ENCODE measurements around the gene UVSSA. TPM values are rescaled to one million over a fixed set of nuclear protein-coding genes. Genes with fewer than 3 reads are reported as not detected.

Gene UVSSA
- total and polyA plus RNA-seq, 5 donors from 2014 or later = 2.1 to 42.9 (median 4.0) TPM

GRCh38 chr4:1404573-1405253, 57.7 kb downstream of the UVSSA start:
- DNase-seq = no peak
- no peaks in the 10 kb centered on the region for H3K36me3 ChIP-seq (ENCODE audit: control insufficient read depth, insufficient read depth, low read length)
- no peaks in the 10 kb centered on the region for H3K9me3 ChIP-seq (ENCODE audit: control insufficient read depth in 2 of 2, low read length in 2 of 2)
- Mint-ChIP-seq H3K36me3 (no peaks in the 10 kb centered on the region), H3K27ac (peak overlapping the region in 1 of 3 donors; percentile 63), H3K4me1 (peaks cover 0 to 16% (median 4%) of the 10 kb centered on the region in 4 donors), H3K27me3 (peaks cover 39% of the 10 kb centered on the region), H3K4me3 (peak overlapping the region in 2 of 4 donors; percentile 15 to 83), H3K9me3 (peaks cover 0 to 3% (median 0%) of the 10 kb centered on the region in 7 donors)
- ATAC-seq (ENCODE audit: low read depth in 2 of 2) = no peak
- H3K27me3 ChIP-seq (ENCODE audit: control insufficient read depth, insufficient read depth, low read length) = peaks cover 7% of the 10 kb centered on the region
- H3K4me1 ChIP-seq (ENCODE audit: control insufficient read depth, insufficient read depth, low read length, poor library complexity, severe bottlenecking) = peaks cover 6% of the 10 kb centered on the region
- no peak overlapping the region for H3K4me3 ChIP-seq (ENCODE audit: low read depth, low read length)
- H3K27ac ChIP-seq (ENCODE audit: insufficient read depth, low read length, poor library complexity, severe bottlenecking) = no peak overlapping the region

DNA sequence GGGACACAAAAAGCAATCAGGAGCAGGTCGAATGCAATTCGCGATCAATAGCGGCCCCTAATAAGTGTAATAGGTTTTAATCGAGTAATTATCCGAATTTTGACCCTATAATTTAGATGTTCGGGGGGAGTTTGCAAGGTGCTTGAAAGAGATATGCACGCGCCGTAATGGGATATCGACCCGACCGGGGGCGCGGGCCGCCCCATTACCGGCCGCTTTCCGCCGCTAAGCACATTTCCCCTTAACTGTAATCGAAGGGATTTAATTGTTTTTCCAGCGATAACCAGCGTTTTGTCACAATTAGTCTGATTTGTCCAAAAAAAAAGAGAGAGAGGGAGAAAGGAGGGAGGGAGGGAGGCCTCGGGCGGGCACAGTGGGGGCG, 58.2 kb downstream of the UVSSA start:
- H3K4me3 ChIP-seq (ENCODE audit: low read depth, low read length) = no peak overlapping the region
- no peaks in the 10 kb centered on the region for H3K36me3 ChIP-seq (ENCODE audit: control insufficient read depth, insufficient read depth, low read length)
- Mint-ChIP-seq H3K9me3 (peaks cover 0 to 3% (median 0%) of the 10 kb centered on the region in 7 donors), H3K36me3 (no peaks in the 10 kb centered on the region), H3K4me1 (peaks cover 0 to 16% (median 4%) of the 10 kb centered on the region in 4 donors), H3K4me3 (peak overlapping the region in 3 of 4 donors; percentile 15 to 83 (median 28)), H3K27me3 (peaks cover 43% of the 10 kb centered on the region), H3K27ac (peak overlapping the region in 1 of 3 donors; percentile 63)
- DNase-seq (no peak), ATAC-seq (ENCODE audit: low read depth in 2 of 2) (no peak)
- peaks cover 7% of the 10 kb centered on the region for H3K27me3 ChIP-seq (ENCODE audit: control insufficient read depth, insufficient read depth, low read length)
- no peak overlapping the region for H3K27ac ChIP-seq (ENCODE audit: insufficient read depth, low read length, poor library complexity, severe bottlenecking)
- no peaks in the 10 kb centered on the region for H3K9me3 ChIP-seq (ENCODE audit: control insufficient read depth in 2 of 2, low read length in 2 of 2)
- H3K4me1 ChIP-seq (ENCODE audit: control insufficient read depth, insufficient read depth, low read length, poor library complexity, severe bottlenecking) = peaks cover 6% of the 10 kb centered on the region

DNA sequence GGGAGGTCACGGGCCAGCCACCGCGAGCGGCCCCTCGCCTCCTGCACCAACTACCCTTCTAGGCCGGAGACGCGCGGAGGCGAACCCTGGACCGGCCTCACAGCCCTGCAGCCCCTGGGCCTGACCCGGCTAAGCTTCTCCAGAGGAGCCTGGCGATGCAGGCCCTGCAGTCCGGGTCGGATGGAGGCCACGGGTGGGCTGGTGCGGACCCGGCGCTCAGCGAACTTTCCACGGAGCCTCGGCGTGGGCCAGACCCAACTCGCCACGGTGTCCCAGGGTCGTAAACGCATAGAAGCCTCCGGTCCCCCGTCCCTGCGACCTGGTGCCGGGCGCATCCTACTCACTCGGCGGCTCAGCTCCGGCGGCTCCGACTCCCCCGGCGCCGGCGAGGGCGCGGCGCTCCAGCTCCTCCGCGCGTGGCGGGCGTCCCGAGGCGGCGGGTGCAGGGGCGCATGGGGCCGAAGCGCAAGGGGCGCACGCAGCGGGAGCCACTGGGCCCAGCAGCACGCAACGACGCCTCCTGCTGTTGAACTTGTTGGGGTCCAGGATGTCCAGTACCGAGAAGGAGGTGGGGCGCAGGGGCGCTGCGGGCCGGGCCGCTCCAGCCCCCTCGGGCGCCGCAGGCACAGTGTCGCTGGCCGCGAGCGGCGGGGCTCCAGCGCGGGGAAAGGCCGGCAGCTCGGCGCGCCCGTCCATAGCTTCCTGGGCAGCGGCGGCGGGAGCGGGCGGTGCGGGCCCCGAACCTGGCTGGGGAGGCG, 58.8 kb downstream of the UVSSA start:
- Mint-ChIP-seq H3K4me3 (peak overlapping the region in 1 of 4 donors; percentile 83), H3K27ac (no peak overlapping the region), H3K4me1 (peaks cover 0 to 16% (median 4%) of the 10 kb centered on the region in 4 donors), H3K27me3 (peaks cover 47% of the 10 kb centered on the region), H3K9me3 (peaks cover 0 to 3% (median 0%) of the 10 kb centered on the region in 7 donors), H3K36me3 (no peaks in the 10 kb centered on the region)
- no peak overlapping the region for H3K27ac ChIP-seq (ENCODE audit: insufficient read depth, low read length, poor library complexity, severe bottlenecking)
- ATAC-seq (ENCODE audit: low read depth in 2 of 2) = no peak
- no peaks in the 10 kb centered on the region for H3K9me3 ChIP-seq (ENCODE audit: control insufficient read depth in 2 of 2, low read length in 2 of 2)
- no peaks in the 10 kb centered on the region for H3K36me3 ChIP-seq (ENCODE audit: control insufficient read depth, insufficient read depth, low read length)
- H3K4me3 ChIP-seq (ENCODE audit: low read depth, low read length) = no peak overlapping the region
- peaks cover 7% of the 10 kb centered on the region for H3K27me3 ChIP-seq (ENCODE audit: control insufficient read depth, insufficient read depth, low read length)
- no peak for DNase-seq
- peaks cover 6% of the 10 kb centered on the region for H3K4me1 ChIP-seq (ENCODE audit: control insufficient read depth, insufficient read depth, low read length, poor library complexity, severe bottlenecking)

- Histone ChIP-seq H3K36me3 (ENCODE audit: control insufficient read depth, insufficient read depth, low read length) (no peaks in the 10 kb centered on the region), H3K27me3 (ENCODE audit: control insufficient read depth, insufficient read depth, low read length) (peaks cover 7% of the 10 kb centered on the region), H3K27ac (ENCODE audit: insufficient read depth, low read length, poor library complexity, severe bottlenecking) (no peak within 1 kb of the TSS), H3K9me3 (ENCODE audit: control insufficient read depth in 2 of 2, low read length in 2 of 2) (no peaks in the 10 kb centered on the region), H3K4me3 (ENCODE audit: low read depth, low read length) (no peak within 1 kb of the TSS), H3K4me1 (ENCODE audit: control insufficient read depth, insufficient read depth, low read length, poor library complexity, severe bottlenecking) (peaks cover 6% of the 10 kb centered on the region)
- H3K27ac Mint-ChIP-seq = peak within 1 kb of the TSS in 1 of 3 donors; percentile 63
- peaks cover 53% of the 10 kb centered on the region for H3K27me3 Mint-ChIP-seq
- DNase-seq = no peak
- peak within 1 kb of the TSS in 3 of 4 donors; percentile 15 to 83 (median 59) for H3K4me3 Mint-ChIP-seq
- H3K9me3 Mint-ChIP-seq = peaks cover 0 to 6% (median 0%) of the 10 kb centered on the region in 7 donors
- peaks cover 0 to 16% (median 4%) of the 10 kb centered on the region in 4 donors for H3K4me1 Mint-ChIP-seq
- ATAC-seq (ENCODE audit: low read depth in 2 of 2) = no peak
- no peaks in the 10 kb centered on the region for H3K36me3 Mint-ChIP-seq
Observed at GRCh38 chr4:1406394-1406980, 59.5 kb downstream of the UVSSA start, which contains the start of gene NKX1-1. Gene NKX1-1 (minus strand): TSS chr4:1406442. CDS start chr4:1406442, 0 bp downstream.

- Histone ChIP-seq H3K9me3 (ENCODE audit: control insufficient read depth in 2 of 2, low read length in 2 of 2) (no peaks in the 10 kb centered on the region), H3K27me3 (ENCODE audit: control insufficient read depth, insufficient read depth, low read length) (peaks cover 7% of the 10 kb centered on the region), H3K27ac (ENCODE audit: insufficient read depth, low read length, poor library complexity, severe bottlenecking) (no peak overlapping the region), H3K4me3 (ENCODE audit: low read depth, low read length) (no peak overlapping the region), H3K4me1 (ENCODE audit: control insufficient read depth, insufficient read depth, low read length, poor library complexity, severe bottlenecking) (peaks cover 6% of the 10 kb centered on the region), H3K36me3 (ENCODE audit: control insufficient read depth, insufficient read depth, low read length) (no peaks in the 10 kb centered on the region)
- DNase-seq = no peak
- ATAC-seq (ENCODE audit: low read depth in 2 of 2) = no peak
- peak overlapping the region in 1 of 4 donors; percentile 59 for H3K4me3 Mint-ChIP-seq
- peaks cover 0 to 16% (median 4%) of the 10 kb centered on the region in 4 donors for H3K4me1 Mint-ChIP-seq
- H3K36me3 Mint-ChIP-seq = no peaks in the 10 kb centered on the region
- peaks cover 0 to 4% (median 0%) of the 10 kb centered on the region in 7 donors for H3K9me3 Mint-ChIP-seq
- no peak overlapping the region for H3K27ac Mint-ChIP-seq
- H3K27me3 Mint-ChIP-seq = peaks cover 52% of the 10 kb centered on the region
Observed at GRCh38 chr4:1406981-1407656, 60.1 kb downstream of the UVSSA start.

DNA sequence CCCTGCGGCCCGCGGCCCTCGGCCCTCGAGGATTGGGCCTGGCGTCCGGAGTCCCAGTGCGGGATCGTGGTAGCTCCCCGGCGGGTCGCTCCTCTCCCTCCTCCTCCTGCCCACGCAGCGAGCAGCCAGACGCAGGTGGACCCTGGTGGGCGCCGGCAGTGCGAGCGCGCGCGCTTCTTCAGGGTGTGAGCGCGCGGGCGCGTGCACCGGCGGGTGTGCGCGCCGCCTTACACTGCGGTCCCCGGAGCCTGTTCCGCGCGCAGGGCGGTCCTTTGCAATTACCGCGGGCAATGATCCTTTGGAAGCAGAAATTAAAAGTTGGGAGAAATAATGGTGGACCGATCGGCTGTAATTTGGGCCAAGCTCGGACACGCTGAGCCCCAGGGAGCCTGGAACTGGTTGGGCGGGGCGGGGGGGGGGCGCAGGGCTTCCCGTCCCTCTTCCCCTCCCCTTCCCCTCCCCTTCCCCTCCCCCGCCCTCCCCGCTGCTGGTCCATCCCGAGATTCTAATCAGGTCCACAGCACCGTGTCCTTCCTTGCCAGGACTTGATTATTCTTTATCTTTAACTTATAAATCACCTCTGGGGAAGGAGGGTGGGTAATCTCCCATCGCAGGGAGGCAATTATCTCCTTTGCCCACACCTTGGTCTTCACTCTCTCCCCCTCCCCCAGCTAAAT, 60.8 kb downstream of the UVSSA start:
- DNase-seq (no peak), ATAC-seq (ENCODE audit: low read depth in 2 of 2) (no peak)
- no peak overlapping the region for H3K4me3 ChIP-seq (ENCODE audit: low read depth, low read length)
- H3K36me3 ChIP-seq (ENCODE audit: control insufficient read depth, insufficient read depth, low read length) = no peaks in the 10 kb centered on the region
- Mint-ChIP-seq H3K4me3 (no peak overlapping the region), H3K36me3 (no peaks in the 10 kb centered on the region), H3K4me1 (peaks cover 0 to 16% (median 4%) of the 10 kb centered on the region in 4 donors), H3K27ac (no peak overlapping the region), H3K9me3 (peaks cover 0 to 4% (median 0%) of the 10 kb centered on the region in 7 donors), H3K27me3 (peaks cover 55% of the 10 kb centered on the region)
- H3K27me3 ChIP-seq (ENCODE audit: control insufficient read depth, insufficient read depth, low read length) = peaks cover 7% of the 10 kb centered on the region
- no peaks in the 10 kb centered on the region for H3K9me3 ChIP-seq (ENCODE audit: control insufficient read depth in 2 of 2, low read length in 2 of 2)
- no peak overlapping the region for H3K27ac ChIP-seq (ENCODE audit: insufficient read depth, low read length, poor library complexity, severe bottlenecking)
- peaks cover 6% of the 10 kb centered on the region for H3K4me1 ChIP-seq (ENCODE audit: control insufficient read depth, insufficient read depth, low read length, poor library complexity, severe bottlenecking)

- Mint-ChIP-seq H3K4me3 (peak overlapping the region in 2 of 4 donors; percentile 12 to 72), H3K9me3 (peaks cover 0 to 4% (median 0%) of the 10 kb centered on the region in 7 donors), H3K27ac (no peak overlapping the region), H3K36me3 (no peaks in the 10 kb centered on the region), H3K4me1 (peaks cover 0 to 16% (median 4%) of the 10 kb centered on the region in 4 donors), H3K27me3 (peaks cover 59% of the 10 kb centered on the region)
- H3K9me3 ChIP-seq (ENCODE audit: control insufficient read depth in 2 of 2, low read length in 2 of 2) = no peaks in the 10 kb centered on the region
- no peak overlapping the region for H3K4me3 ChIP-seq (ENCODE audit: low read depth, low read length)
- H3K27ac ChIP-seq (ENCODE audit: insufficient read depth, low read length, poor library complexity, severe bottlenecking) = no peak overlapping the region
- no peaks in the 10 kb centered on the region for H3K36me3 ChIP-seq (ENCODE audit: control insufficient read depth, insufficient read depth, low read length)
- ATAC-seq (ENCODE audit: low read depth in 2 of 2) (no peak), DNase-seq (no peak)
- H3K27me3 ChIP-seq (ENCODE audit: control insufficient read depth, insufficient read depth, low read length) = peaks cover 7% of the 10 kb centered on the region
- H3K4me1 ChIP-seq (ENCODE audit: control insufficient read depth, insufficient read depth, low read length, poor library complexity, severe bottlenecking) = peaks cover 6% of the 10 kb centered on the region
Observed at GRCh38 chr4:1408418-1408817, 61.4 kb downstream of the UVSSA start.
